GM15510 (cell line): ENCODE measurements around the gene GJA8.

Experiments used
- POLR2A ChIP-seq: IDR thresholded peaks from 3 replicates; pipeline ENCODE4 v1.6.1; 2011; ENCODE audit warnings: borderline replicate concordance; ENCODE audit not compliant: insufficient read length; ENCODE audit errors: extremely low read depth

GJA8 gene

GRCh38 chr1:147913362-147913942 is 10.9 kb downstream of the GJA8 start:
- no peak for TF ChIP-seq POLR2A

- no peak for TF ChIP-seq POLR2A
Measured at GRCh38 chr1:147919896-147920295, 17.3 kb downstream of the GJA8 start.

- no peak for TF ChIP-seq POLR2A
Measured at GRCh38 chr1:147924813-147925212, 22.2 kb downstream of the GJA8 start.

GRCh38 chr1:147928236-147929132 is 25.9 kb downstream of the GJA8 start, which contains the start of gene GPR89B:
GPR89B (plus strand) TSS chr1:147928420; CDS start chr1:147928537, 117 bp downstream.
- peak; percentile 90 for TF ChIP-seq POLR2A
